Memory B cell (primary cell): Measurements from ENCODE around the gene PAQR3.

Source experiments
- ATAC-seq: fragments of 150-1000 bp; cut with Tn5 transposase; 2 replicates; pipeline ENCODE4 v1.10.0; 2021; ENCODE audit warnings: low read depth, mild to moderate bottlenecking, moderate library complexity
- DNase-seq, 2 donors: peaks; one replicate each; pipeline ENCODE4 v3.0.0; 2022; ENCODE audit warnings: low spot score in 2 of 2
- H3K27ac Mint-ChIP-seq: one replicate; pipeline ENCODE4 v1.8.0; 2022; ENCODE audit warnings: mild to moderate bottlenecking, moderate library complexity, mixed read lengths
- H3K27me3 Mint-ChIP-seq: one replicate; pipeline ENCODE4 v1.8.0; 2022; ENCODE audit warnings: mixed read lengths
- H3K36me3 Mint-ChIP-seq: one replicate; pipeline ENCODE4 v1.8.0; 2022; ENCODE audit warnings: mild to moderate bottlenecking, mixed read lengths
- H3K4me1 Mint-ChIP-seq: one replicate; pipeline ENCODE4 v1.8.0; 2022; ENCODE audit warnings: mixed read lengths
- H3K4me3 Mint-ChIP-seq: one replicate; pipeline ENCODE4 v1.8.0; 2022; ENCODE audit warnings: mild to moderate bottlenecking, moderate library complexity, mixed read lengths
- H3K9me3 Mint-ChIP-seq: one replicate; pipeline ENCODE4 v1.8.0; 2022; ENCODE audit warnings: mixed read lengths

Gene PAQR3, protein sequence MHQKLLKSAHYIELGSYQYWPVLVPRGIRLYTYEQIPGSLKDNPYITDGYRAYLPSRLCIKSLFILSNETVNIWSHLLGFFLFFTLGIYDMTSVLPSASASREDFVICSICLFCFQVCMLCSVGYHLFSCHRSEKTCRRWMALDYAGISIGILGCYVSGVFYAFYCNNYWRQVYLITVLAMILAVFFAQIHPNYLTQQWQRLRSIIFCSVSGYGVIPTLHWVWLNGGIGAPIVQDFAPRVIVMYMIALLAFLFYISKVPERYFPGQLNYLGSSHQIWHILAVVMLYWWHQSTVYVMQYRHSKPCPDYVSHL

DNA sequence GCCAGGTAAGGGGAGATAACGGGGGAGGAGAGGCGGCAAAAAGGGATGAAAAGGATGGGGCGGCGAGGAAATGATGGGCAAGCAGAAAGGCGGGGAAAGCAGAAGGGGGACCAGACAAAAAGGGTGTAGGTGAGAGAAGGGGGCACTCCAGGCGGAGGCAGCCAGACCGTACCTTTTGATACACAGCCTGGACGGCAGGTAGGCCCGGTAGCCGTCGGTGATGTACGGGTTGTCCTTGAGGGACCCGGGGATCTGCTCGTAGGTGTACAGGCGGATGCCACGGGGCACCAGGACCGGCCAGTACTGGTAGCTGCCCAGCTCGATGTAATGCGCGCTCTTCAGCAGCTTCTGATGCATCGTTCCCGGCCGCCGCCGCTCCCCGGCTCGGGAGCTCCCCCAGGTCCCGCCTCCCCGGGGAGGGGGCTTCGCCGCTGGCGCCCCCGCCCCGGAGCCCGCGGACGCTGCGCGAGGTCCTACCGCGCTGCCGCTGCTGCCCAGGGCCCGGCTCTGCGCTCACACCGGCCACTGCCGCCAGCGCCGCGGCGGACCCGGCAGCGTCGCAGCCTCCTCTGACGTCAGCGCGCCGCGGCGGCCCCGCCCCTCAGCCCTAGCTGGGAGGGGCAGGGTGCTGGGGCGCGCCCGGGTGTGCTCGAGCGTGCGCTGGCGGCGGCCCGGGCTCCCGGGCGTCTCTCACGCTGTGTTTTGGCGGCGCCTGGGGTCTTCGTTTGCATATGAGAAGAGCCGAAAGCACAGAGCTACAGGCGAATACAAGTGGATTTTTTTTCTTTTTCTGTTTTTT, at the start of gene PAQR3:
Gene PAQR3, minus strand, starts transcription at position 571 of the 799 bp plus-strand sequence. Its CDS starts 214 bp downstream, at position 357.
- DNase-seq (peak; percentile 84 to 91), ATAC-seq (peak; percentile 98)
- Mint-ChIP-seq H3K27ac (peak within 1 kb of the TSS; percentile 96), H3K4me3 (peak within 1 kb of the TSS; percentile 100), H3K27me3 (peaks cover 6% of the 10 kb centered on the region), H3K4me1 (peaks cover 16% of the 10 kb centered on the region), H3K9me3 (no peaks in the 10 kb centered on the region), H3K36me3 (peaks cover 5% of the 10 kb centered on the region)

DNA sequence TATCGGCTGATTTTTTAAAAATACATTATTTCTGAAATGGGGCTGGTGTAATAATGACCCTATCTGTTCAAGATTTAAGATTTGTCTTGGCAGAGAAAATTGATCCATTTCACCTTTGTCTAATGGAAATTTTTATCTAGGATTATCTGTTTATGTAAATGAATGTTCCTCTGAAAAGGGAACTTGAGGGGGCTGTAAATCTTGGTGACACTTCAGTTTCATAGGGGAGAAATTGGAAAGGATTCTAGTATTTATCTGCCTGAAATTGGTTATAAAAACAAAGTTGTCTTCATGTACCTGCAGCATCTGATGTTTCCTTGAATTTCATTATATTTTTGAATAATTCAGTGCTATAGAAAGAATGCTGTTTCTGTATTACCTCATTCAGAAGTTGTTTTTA, 48.4 kb upstream of the PAQR3 start:
- ATAC-seq: no peak
- H3K27me3 Mint-ChIP-seq: peaks cover 8% of the 10 kb centered on the region
- H3K4me1 Mint-ChIP-seq: no peaks in the 10 kb centered on the region
- H3K27ac Mint-ChIP-seq: no peak overlapping the region
- DNase-seq: no peak
- H3K36me3 Mint-ChIP-seq: no peaks in the 10 kb centered on the region
- no peak overlapping the region for H3K4me3 Mint-ChIP-seq
- no peaks in the 10 kb centered on the region for H3K9me3 Mint-ChIP-seq

DNA sequence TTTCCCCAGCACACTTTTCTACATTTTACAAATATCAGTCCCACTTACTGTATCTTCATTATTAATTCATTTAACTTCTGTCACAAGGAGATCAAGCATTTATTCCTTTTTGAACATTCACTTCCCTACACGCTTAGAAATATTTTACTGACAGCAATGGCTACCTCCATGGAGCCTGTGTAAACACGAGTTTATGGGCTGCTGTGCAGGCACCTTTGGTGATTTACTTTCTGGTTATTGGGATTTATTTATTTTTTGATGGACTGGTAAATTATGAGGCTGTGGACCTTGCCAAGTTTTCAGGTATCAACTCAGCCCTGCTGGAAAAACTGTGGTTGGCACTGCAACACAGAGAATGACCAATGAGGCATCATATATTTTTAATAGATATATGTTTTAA, 45.4 kb upstream of the PAQR3 start:
- Mint-ChIP-seq H3K27me3 (peaks cover 11% of the 10 kb centered on the region), H3K9me3 (no peaks in the 10 kb centered on the region), H3K27ac (no peak overlapping the region), H3K4me3 (no peak overlapping the region), H3K36me3 (no peaks in the 10 kb centered on the region), H3K4me1 (no peaks in the 10 kb centered on the region)
- DNase-seq: no peak
- no peak for ATAC-seq

DNA sequence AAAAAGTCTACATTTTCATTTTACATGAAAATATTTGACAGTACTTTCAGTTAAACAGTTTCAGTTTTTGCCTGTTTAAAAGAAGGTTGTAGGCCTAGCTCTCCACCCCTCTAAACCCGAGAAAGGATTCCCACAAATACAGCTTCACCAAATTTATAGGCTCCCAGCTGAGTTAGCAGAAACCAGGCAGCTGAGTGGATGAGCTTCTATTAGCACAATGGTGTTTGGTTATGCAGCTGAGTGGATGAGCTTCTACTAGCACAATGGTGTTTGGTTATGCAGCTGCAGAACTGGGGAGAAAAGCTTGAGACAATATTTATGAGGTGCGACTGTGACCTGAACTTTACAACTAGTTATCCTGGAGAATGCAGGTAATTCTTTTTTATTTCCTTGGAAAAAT, 36.6 kb upstream of the PAQR3 start:
- no peaks in the 10 kb centered on the region for H3K9me3 Mint-ChIP-seq
- DNase-seq (no peak), ATAC-seq (no peak)
- H3K4me3 Mint-ChIP-seq: no peak overlapping the region
- H3K27me3 Mint-ChIP-seq: peaks cover 5% of the 10 kb centered on the region
- peaks cover 2% of the 10 kb centered on the region for H3K4me1 Mint-ChIP-seq
- no peaks in the 10 kb centered on the region for H3K36me3 Mint-ChIP-seq
- no peak overlapping the region for H3K27ac Mint-ChIP-seq

DNA sequence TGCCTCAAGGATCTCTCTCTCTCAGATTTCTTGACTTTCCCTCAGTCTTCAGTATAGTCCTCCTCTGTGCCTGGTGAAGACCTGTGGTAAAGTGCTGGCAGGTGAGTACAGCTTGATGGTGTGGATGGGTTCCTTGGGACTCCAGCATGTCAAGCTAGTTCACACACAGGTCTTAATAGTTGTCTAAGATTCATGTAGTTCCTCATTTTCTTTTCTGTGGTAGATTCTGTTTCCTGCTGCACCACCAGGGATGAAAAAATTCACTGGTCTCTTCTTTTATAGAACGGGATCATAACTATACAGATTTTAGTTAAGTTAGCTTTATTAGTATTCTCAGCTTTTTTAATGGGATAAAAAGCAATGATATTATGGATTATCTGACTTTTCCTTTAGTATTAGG, 32.5 kb upstream of the PAQR3 start:
- Mint-ChIP-seq H3K36me3 (no peaks in the 10 kb centered on the region), H3K27ac (no peak overlapping the region), H3K27me3 (peaks cover 4% of the 10 kb centered on the region), H3K4me1 (peaks cover 2% of the 10 kb centered on the region), H3K9me3 (peaks cover 2% of the 10 kb centered on the region), H3K4me3 (no peak overlapping the region)
- no peak for ATAC-seq
- no peak for DNase-seq

DNA sequence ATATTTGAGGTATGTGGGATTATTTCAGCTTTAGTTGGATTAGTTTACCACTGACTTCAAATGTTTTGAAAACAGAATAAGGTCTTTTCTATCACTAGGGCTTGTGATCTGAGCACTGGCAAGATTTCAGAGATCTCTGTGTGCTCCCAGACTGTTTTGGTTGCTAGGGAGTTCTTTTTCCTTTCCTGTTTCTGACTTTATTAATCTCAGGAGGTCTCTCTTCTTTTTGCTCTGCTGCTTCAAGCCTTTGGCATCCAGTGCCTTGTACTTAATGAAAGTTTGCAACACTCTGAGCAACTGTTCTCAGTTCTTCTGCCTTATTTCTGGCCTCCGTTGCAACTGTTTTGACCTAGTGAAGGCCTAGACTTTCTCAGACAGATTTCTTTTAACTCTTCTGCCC, 32.1 kb upstream of the PAQR3 start:
- no peak for DNase-seq
- no peaks in the 10 kb centered on the region for H3K36me3 Mint-ChIP-seq

DNA sequence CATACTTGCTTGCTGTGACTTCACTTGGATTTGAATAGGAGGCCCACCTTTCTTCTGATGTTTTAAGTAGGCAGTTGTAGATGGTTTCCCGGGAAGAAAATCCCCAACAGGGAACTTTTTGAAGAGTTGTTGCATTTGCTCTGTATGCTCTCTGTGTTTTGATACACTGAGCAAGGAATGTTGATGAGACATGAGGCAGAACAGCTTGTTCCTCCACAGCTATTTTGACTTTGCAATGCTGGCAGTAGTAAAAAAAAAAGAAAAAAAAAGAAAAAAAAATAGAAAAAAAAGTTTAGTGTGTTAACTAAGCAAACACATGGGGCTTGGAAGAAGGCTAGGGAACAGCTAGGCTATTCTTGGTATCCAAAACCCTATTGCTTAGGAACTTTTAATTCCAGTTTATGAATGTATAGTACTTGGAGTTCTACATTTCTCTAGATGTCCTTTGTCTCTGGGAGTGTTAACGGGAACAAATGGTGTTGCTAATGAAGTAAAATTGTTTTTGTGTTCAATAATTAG, 23.4 kb upstream of the PAQR3 start:
- no peaks in the 10 kb centered on the region for H3K36me3 Mint-ChIP-seq
- peaks cover 2% of the 10 kb centered on the region for H3K9me3 Mint-ChIP-seq
- DNase-seq: no peak
- no peaks in the 10 kb centered on the region for H3K4me1 Mint-ChIP-seq
- no peak for ATAC-seq
- no peak overlapping the region for H3K27ac Mint-ChIP-seq
- H3K27me3 Mint-ChIP-seq: peaks cover 3% of the 10 kb centered on the region
- no peak overlapping the region for H3K4me3 Mint-ChIP-seq

More for the DNA sequence above, 32.1 kb upstream of the PAQR3 start:
- Mint-ChIP-seq H3K9me3 (peaks cover 2% of the 10 kb centered on the region), H3K27me3 (peaks cover 4% of the 10 kb centered on the region), H3K27ac (no peak overlapping the region), H3K4me3 (no peak overlapping the region), H3K4me1 (peaks cover 2% of the 10 kb centered on the region)
- ATAC-seq: no peak

DNA sequence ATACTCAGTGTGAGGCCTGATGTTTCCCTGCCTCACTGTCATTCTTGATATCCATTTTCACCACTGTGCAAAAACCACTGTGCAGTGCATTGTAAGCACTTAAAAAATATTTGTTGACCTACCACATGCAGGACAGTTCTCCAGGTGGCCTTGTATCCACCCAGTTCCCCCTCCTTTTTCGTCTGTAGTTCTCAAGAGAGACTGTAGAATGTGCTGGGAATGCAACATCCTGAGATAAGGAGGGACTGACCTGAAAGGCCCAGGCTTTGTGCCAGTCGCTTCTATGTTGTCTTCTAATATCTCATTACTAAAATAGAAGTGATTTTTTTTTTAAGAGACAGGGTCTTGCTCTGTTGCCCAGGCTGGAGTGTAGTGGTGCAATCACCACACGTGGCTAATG, 21.7 kb upstream of the PAQR3 start:
- Mint-ChIP-seq H3K36me3 (no peaks in the 10 kb centered on the region), H3K27me3 (peaks cover 3% of the 10 kb centered on the region), H3K4me3 (no peak overlapping the region), H3K27ac (no peak overlapping the region), H3K4me1 (no peaks in the 10 kb centered on the region), H3K9me3 (no peaks in the 10 kb centered on the region)
- no peak for DNase-seq
- no peak for ATAC-seq

DNA sequence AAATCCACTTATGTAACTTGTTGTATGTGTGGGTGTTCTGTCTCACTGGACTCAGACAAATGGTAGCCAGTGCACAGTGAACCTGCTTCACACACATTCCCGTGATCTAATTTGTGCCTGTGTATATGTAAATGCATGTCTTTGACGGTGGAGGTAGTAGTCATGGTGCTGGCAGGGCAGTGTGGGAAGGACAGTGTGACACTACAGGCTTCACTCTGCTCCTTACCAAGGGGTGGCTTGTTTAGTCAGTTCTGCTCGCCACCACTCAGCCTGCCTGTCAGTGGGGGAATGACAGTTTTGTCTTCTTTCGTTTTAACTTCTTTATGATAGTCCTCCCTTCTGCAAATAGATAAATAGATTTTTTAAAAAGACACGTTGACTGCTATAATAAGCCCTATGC, 17.7 kb upstream of the PAQR3 start:
- peaks cover 6% of the 10 kb centered on the region for H3K27me3 Mint-ChIP-seq
- no peaks in the 10 kb centered on the region for H3K9me3 Mint-ChIP-seq
- H3K4me3 Mint-ChIP-seq: no peak overlapping the region
- H3K36me3 Mint-ChIP-seq: no peaks in the 10 kb centered on the region
- DNase-seq (no peak), ATAC-seq (no peak)
- H3K4me1 Mint-ChIP-seq: peaks cover 5% of the 10 kb centered on the region
- no peak overlapping the region for H3K27ac Mint-ChIP-seq

DNA sequence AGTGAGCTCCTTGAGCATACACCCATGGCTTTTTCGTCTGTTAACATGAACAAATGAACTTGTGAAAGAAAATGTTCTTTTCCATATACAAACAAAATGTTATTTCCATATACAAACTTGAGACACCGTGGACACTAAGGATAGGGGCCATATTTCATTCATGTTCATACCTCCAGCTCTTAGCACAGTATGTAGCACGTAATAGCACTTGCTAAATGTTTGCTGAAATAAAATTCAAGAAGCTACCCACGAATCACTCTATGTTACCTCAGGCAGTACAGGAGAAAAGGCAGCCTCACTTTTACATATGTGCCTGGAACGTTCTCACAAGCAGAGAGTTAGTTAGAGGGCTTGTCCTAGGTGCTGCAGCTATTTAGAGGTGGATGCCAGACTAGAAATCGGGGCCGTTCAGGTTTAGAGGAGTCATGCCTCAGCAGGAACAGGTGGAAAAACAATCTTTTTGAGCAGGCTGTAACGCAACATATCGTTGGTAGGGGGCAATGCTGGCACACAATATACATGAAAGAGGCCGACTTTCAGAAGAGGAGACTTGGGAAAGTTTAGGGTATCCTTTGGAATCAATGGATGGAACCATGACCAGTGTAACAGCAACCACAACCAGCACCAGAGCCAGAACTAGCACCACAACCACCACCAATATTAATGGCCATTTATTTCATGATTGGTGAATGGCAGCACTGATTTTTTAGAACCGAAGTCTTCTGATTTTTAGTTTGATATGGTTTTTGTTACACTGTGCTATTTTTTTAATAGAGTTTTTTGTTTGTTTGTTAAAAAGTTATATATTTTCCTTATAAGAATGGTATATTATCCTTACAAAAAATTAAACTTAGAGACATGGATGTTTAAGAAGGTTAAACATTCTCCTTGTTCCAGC, 14.8 kb upstream of the PAQR3 start:
- Mint-ChIP-seq H3K27ac (no peak overlapping the region), H3K36me3 (no peaks in the 10 kb centered on the region), H3K4me1 (peaks cover 5% of the 10 kb centered on the region), H3K9me3 (no peaks in the 10 kb centered on the region), H3K4me3 (no peak overlapping the region), H3K27me3 (peaks cover 6% of the 10 kb centered on the region)
- ATAC-seq (peak; percentile 53), DNase-seq (no peak)

DNA sequence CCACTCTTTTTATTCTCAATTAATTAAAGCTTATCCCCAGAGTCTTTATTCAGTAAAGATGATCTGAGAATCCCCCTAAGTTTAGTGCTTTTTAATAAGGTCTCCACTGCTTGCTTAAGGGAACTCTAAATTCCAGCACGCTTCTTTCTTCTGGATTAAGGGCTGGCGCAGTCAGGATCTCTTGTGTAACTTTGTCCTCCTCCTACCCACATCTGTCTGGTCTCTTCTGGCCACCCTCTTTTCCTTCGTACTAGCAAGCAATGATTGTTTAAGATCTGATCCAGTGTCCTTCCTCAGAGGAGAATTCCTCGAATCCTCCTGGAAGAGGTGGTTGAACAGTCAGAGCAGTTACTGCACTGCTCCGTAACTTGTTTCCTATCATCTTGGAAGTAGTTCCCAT, 14.0 kb upstream of the PAQR3 start:
- Mint-ChIP-seq H3K27ac (no peak overlapping the region), H3K4me3 (no peak overlapping the region), H3K9me3 (no peaks in the 10 kb centered on the region), H3K4me1 (peaks cover 5% of the 10 kb centered on the region), H3K36me3 (no peaks in the 10 kb centered on the region), H3K27me3 (peaks cover 4% of the 10 kb centered on the region)
- DNase-seq: no peak
- no peak for ATAC-seq

DNA sequence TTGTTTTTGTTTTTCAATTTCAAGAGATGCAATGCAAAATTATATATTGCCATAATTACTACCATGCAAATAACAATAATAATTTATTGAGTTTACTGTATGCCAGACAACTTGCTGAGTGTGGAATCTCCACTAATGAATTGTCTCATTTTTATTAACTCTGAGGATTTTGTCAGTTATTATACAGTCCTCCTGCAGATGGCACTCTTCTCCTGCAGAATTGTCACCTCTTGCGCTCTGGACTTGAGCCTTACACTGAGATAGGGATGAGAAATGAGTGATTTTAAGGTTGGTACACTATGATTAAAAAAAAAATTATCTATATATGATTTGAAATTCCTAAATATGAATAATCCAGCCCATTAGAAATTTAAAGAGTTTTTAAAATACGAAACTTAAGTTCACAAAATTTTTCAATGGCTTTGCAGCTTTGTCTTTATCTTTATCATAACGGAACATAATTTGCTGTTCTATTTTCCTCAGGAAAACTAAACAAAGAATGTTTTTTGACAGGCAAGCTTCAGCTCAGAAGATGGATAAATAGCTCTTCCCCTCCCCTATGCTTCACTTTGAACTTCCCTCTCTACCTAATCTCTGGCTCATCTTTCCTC, 12.7 kb upstream of the PAQR3 start:
- DNase-seq: peak in 1 of 2 donors; percentile 39
- Mint-ChIP-seq H3K27me3 (peaks cover 6% of the 10 kb centered on the region), H3K27ac (no peak overlapping the region), H3K9me3 (no peaks in the 10 kb centered on the region), H3K36me3 (no peaks in the 10 kb centered on the region), H3K4me1 (peaks cover 5% of the 10 kb centered on the region), H3K4me3 (no peak overlapping the region)
- peak; percentile 65 for ATAC-seq

DNA sequence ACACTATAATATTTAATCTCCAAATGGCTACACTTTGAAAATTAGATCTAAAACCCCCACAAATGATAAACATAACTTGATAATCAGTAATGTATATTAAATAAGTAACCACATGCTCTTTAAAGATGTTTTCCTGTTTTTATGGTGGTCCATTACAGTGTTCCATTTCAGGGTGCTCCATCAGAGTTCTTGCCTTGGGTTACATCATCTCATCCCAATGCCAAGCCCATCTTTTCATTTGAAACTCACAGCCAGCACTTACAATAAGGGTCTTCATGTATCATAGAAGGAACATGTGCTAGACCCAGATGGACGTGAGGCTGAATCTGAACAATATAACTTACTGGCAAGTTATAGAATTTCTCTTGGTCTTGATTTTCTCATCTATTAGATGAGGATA, 10.5 kb upstream of the PAQR3 start:
- ATAC-seq (no peak), DNase-seq (no peak)
- Mint-ChIP-seq H3K9me3 (no peaks in the 10 kb centered on the region), H3K4me3 (no peak overlapping the region), H3K27me3 (peaks cover 8% of the 10 kb centered on the region), H3K27ac (no peak overlapping the region), H3K36me3 (no peaks in the 10 kb centered on the region), H3K4me1 (peaks cover 11% of the 10 kb centered on the region)
